ENCODE results near the gene SH3GL1. TPM values are rescaled to one million over a fixed set of nuclear protein-coding genes. Genes with fewer than 3 reads are reported as not detected.

Gene SH3GL1
- total and polyA plus RNA-seq, 2 of the 4 experiments (the other 2 are of a cell fraction): 28.1 to 138 TPM

- POLR2A ChIA-PET (ENCODE audit: unreplicated experiment): no interaction called here
Measured at GRCh38 chr19:4445963-4446703, 45.8 kb upstream of the SH3GL1 start.

More at GRCh38 chr19:4445963-4446703, 45.8 kb upstream of the SH3GL1 start:
- Histone ChIP-seq H4K5ac (ENCODE audit: low read depth, low read length) (no peak overlapping the region), H3K9me1 (ENCODE audit: insufficient read depth, low read length) (no peaks in the 10 kb centered on the region), H2BK15ac (ENCODE audit: low read depth, low read length) (no peak overlapping the region), H2AK9ac (replicated peaks; ENCODE audit: low read depth, low read length, poor library complexity) (no peak overlapping the region), H3K4me2 (ENCODE audit: low read depth, low read length) (no peak overlapping the region), H3K18ac (ENCODE audit: low read depth, low read length) (no peak overlapping the region), H3K9me3 (ENCODE audit: control insufficient read depth, insufficient read depth, low read length) (no peaks in the 10 kb centered on the region), H4K91ac (ENCODE audit: insufficient read depth, low read depth, low read length) (no peak overlapping the region), H3K79me1 (ENCODE audit: low read depth in 1 of 2, low read length in 2 of 2) (peaks cover 0 to 27% of the 10 kb centered on the region in 2 experiments; a peak in 3 of 4 replicates), H2BK5ac (ENCODE audit: low read depth, low read length, poor library complexity, severe bottlenecking) (no peak overlapping the region), H2BK120ac (ENCODE audit: low read depth, low read length) (no peak overlapping the region), H4K8ac (ENCODE audit: low read depth in 2 of 2, low read length in 2 of 2) (no peak overlapping the region), H3K14ac (replicated peaks; ENCODE audit: low read depth, low read length) (no peak overlapping the region), H3K4ac (ENCODE audit: low read depth, low read length) (no peak overlapping the region), H2AK5ac (ENCODE audit: low read depth, low read length) (no peak overlapping the region), H3K36me3 (ENCODE audit: control insufficient read depth, insufficient read depth, low read length) (peaks cover 60% of the 10 kb centered on the region), H2BK20ac (ENCODE audit: low read depth, low read length) (no peak overlapping the region), H2AFZ (replicated peaks; ENCODE audit: low read length, poor library complexity) (no peak overlapping the region), H3K27ac (ENCODE audit: insufficient read depth, low read length) (no peak overlapping the region), H3K4me1 (ENCODE audit: control insufficient read depth, insufficient read depth, low read length) (no peaks in the 10 kb centered on the region; the same call in 1 of the 2 replicates), H3K27me3 (ENCODE audit: control insufficient read depth, insufficient read depth, low read length) (no peaks in the 10 kb centered on the region), H3K4me3 (ENCODE audit: insufficient read depth, low read depth, low read length) (no peak overlapping the region), H3K9ac (ENCODE audit: low read depth, low read length) (no peak overlapping the region), H4K20me1 (ENCODE audit: insufficient read depth, low read length) (peaks cover 10% of the 10 kb centered on the region; the same call in 1 of the 2 replicates), H3K23ac (ENCODE audit: low read depth, low read length) (no peak overlapping the region), H3K56ac (ENCODE audit: extremely low read depth, insufficient read depth, low read length) (no peak overlapping the region)
- no peak for TF ChIP-seq FOS (IDR thresholded peaks at IDR 0.05; ENCODE audit: low read depth, low read length)
- TF ChIP-seq POLR2A (IDR thresholded peaks at IDR 0.05; ENCODE audit: low read depth, low read length): no peak
- no peak for TF ChIP-seq RCOR1 (IDR thresholded peaks at IDR 0.05; ENCODE audit: insufficient replicate concordance, low read length)
- no peak for TF ChIP-seq MAZ (IDR thresholded peaks at IDR 0.05; ENCODE audit: borderline replicate concordance, low read depth, low read length)
- TF ChIP-seq NFE2L2 (IDR thresholded peaks at IDR 0.05; ENCODE audit: low read depth, low read length): no peak
- no peak for TF ChIP-seq ELK1 (IDR thresholded peaks at IDR 0.05; ENCODE audit: borderline replicate concordance, low read depth, low read length)
- no peak for TF ChIP-seq SMC3 (IDR thresholded peaks at IDR 0.05; ENCODE audit: low read depth, low read length)
- TF ChIP-seq MAFK (IDR thresholded peaks at IDR 0.05; ENCODE audit: low read depth, low read length): no peak
- DNase-seq: no peak
- dilution Hi-C loops (cut with HindIII; ENCODE audit: low sequenced_read_pairs, unreplicated experiment) (no loop called here), intact Hi-C loops (cut with micrococcal nuclease) (no loop called here), in situ Hi-C loops (cut with MboI; ENCODE audit: low sequenced_read_pairs) (no loop called here)
- CTCF ChIA-PET: no interaction called here
- BruUV-seq (replicated peaks): no TSS peak
- 93% methylated on average over 28 of the region's 58 CpGs; no CpG with 5 or more reads in 1 of the 2 experiments for WGBS, 2 experiments (ENCODE audit: extremely low coverage in 2 of 2, insufficient read length in 1 of 2)
- ATAC-seq (ENCODE audit: low read depth): no peak

Measured in IMR-90 (cell line).